PC-9 (cell line): Measurements from ENCODE around the gene COMMD2.

Experiments used
- CTCF ChIP-seq: fragments of 200-600 bp; sonication (generic); conservative IDR thresholded peaks from 2 replicates; pipeline ENCODE4 v1.6.1; 2017; ENCODE audit warnings: mixed run types, antibody characterized with exemption, mild to moderate bottlenecking, moderate library complexity
- EZH2 ChIP-seq: fragments of 200-600 bp; sonication (generic); IDR thresholded peaks from 2 replicates; pipeline ENCODE4 v1.8.0; 2017; ENCODE audit warnings: antibody characterized with exemption, low read depth

- no peak for TF ChIP-seq CTCF
- TF ChIP-seq EZH2, result no peak
These were observed 1.4 kb upstream of the COMMD2 start for GRCh38 chr3:149753717-149754116.
